MM.1S (cell line): Measurements from ENCODE around the gene MEGF11.
A peak's percentile ranks its signal among the peaks of the same experiment; 100 is the strongest.

Experiments
- DNase-seq: peaks from one replicate; pipeline ENCODE4 v3.0.0-alpha.2; 2015
- H2AFZ ChIP-seq: fragments of 300-600 bp; sonication (generic); 2 replicates; pipeline ENCODE4 v1.6.0; 2016; ENCODE audit warnings: antibody characterized with exemption, low read length
- H3F3A ChIP-seq: fragments of 300-600 bp; sonication (generic); 2 replicates; pipeline ENCODE4 v1.6.1; 2016; ENCODE audit warnings: mild to moderate bottlenecking, antibody characterized with exemption, low read length, moderate library complexity, mixed read lengths; ENCODE audit not compliant: insufficient read depth
- H3K27ac ChIP-seq: fragments of 300-600 bp; sonication (generic); 2 replicates; pipeline ENCODE4 v1.5.1; 2016; ENCODE audit warnings: mild to moderate bottlenecking, low read length
- H3K27me3 ChIP-seq: fragments of 300-600 bp; sonication (generic); replicated peaks from 2 replicates; pipeline ENCODE4 v1.6.0; 2016; ENCODE audit warnings: low read length; ENCODE audit not compliant: insufficient read depth
- H3K36me3 ChIP-seq: fragments of 300-600 bp; sonication (generic); replicated peaks from 2 replicates; pipeline ENCODE4 v1.6.1; 2016; ENCODE audit warnings: mild to moderate bottlenecking, low read length, mixed read lengths; ENCODE audit not compliant: insufficient read depth
- H3K4me1 ChIP-seq: fragments of 300-600 bp; sonication (generic); 2 replicates; pipeline ENCODE4 v1.6.1; 2016; ENCODE audit warnings: low read length, mixed read lengths
- H3K4me2 ChIP-seq: fragments of 300-600 bp; sonication (generic); 2 replicates; pipeline ENCODE4 v1.6.0; 2016; ENCODE audit warnings: low read depth, low read length
- H3K4me3 ChIP-seq: fragments of 300-600 bp; sonication (generic); 2 replicates; pipeline ENCODE4 v1.5.1; 2016; ENCODE audit warnings: low read length, mixed read lengths
- H3K79me2 ChIP-seq: fragments of 300-600 bp; sonication (generic); 2 replicates; pipeline ENCODE4 v1.6.1; 2016; ENCODE audit warnings: mixed run types, low read length, mixed read lengths
- H3K9ac ChIP-seq: fragments of 300-600 bp; sonication (generic); 2 replicates; pipeline ENCODE4 v1.6.1; 2016; ENCODE audit warnings: low read length, mixed read lengths
- H3K9me2 ChIP-seq: fragments of 300-600 bp; sonication (generic); replicated peaks from 2 replicates; pipeline ENCODE4 v1.6.1; 2016; ENCODE audit warnings: mild to moderate bottlenecking, low read length, mixed read lengths; ENCODE audit not compliant: insufficient read depth
- H3K9me3 ChIP-seq: fragments of 300-600 bp; sonication (generic); replicated peaks from 2 replicates; pipeline ENCODE4 v1.6.1; 2016; ENCODE audit warnings: mild to moderate bottlenecking, low read length, mixed read lengths; ENCODE audit not compliant: insufficient read depth
- H4K20me1 ChIP-seq: fragments of 300-600 bp; sonication (generic); 2 replicates; pipeline ENCODE4 v1.6.1; 2016; ENCODE audit warnings: mild to moderate bottlenecking, low read length, moderate library complexity, mixed read lengths; ENCODE audit not compliant: insufficient read depth
- CTCF ChIP-seq: fragments of 300-600 bp; sonication (generic); IDR thresholded peaks from 2 replicates; pipeline ENCODE4 v1.5.1; 2016; ENCODE audit warnings: antibody characterized with exemption, low read length, mixed read lengths
- EZH2 ChIP-seq: fragments of 300-600 bp; sonication (generic); optimal IDR thresholded peaks from 2 replicates; pipeline ENCODE3; 2017; ENCODE audit warnings: low read depth, mild to moderate bottlenecking, antibody characterized with exemption, low read length, mixed read lengths
- EZH2phosphoT487 ChIP-seq: fragments of 300-600 bp; sonication (generic); IDR thresholded peaks from 2 replicates; pipeline ENCODE4 v1.6.1; 2018; ENCODE audit warnings: antibody characterized with exemption, low read length

MEGF11 gene

GRCh38 chr15:66019826-66020398 lies 233.6 kb downstream of the MEGF11 start:
- TF ChIP-seq EZH2phosphoT487: no peak
- no peak for TF ChIP-seq CTCF
- no peak for TF ChIP-seq EZH2

GRCh38 chr15:66019368-66019767 lies 234.2 kb downstream of the MEGF11 start:
- DNase-seq: no peak
- no peaks in the 10 kb centered on the region for H3K9me2 ChIP-seq
- H3K36me3 ChIP-seq: no peaks in the 10 kb centered on the region
- H3K4me3 ChIP-seq: no peak overlapping the region
- no peaks in the 10 kb centered on the region for H3K79me2 ChIP-seq
- no peak overlapping the region for H3K27ac ChIP-seq
- no peaks in the 10 kb centered on the region for H3K4me1 ChIP-seq
- peaks cover 10% of the 10 kb centered on the region; the same call in 1 of the 2 replicates for H3K27me3 ChIP-seq
- no peaks in the 10 kb centered on the region for H4K20me1 ChIP-seq
- H3K9me3 ChIP-seq: no peaks in the 10 kb centered on the region
- no peak overlapping the region for H3K9ac ChIP-seq
- no peaks in the 10 kb centered on the region for H3F3A ChIP-seq
- H3K4me2 ChIP-seq: no peak overlapping the region
- TF ChIP-seq EZH2phosphoT487: no peak
- TF ChIP-seq CTCF: no peak
- TF ChIP-seq EZH2: no peak
- no peak overlapping the region for H2AFZ ChIP-seq

More at GRCh38 chr15:66019826-66020398, 233.6 kb downstream of the MEGF11 start:
- Histone ChIP-seq H3K36me3 (no peaks in the 10 kb centered on the region), H2AFZ (peak overlapping the region; percentile 27; the same call in 1 of the 2 replicates), H3K9ac (no peak overlapping the region), H4K20me1 (no peaks in the 10 kb centered on the region), H3K27me3 (peaks cover 10% of the 10 kb centered on the region; the same call in 1 of the 2 replicates), H3F3A (no peaks in the 10 kb centered on the region), H3K4me1 (no peaks in the 10 kb centered on the region), H3K4me2 (no peak overlapping the region), H3K79me2 (no peaks in the 10 kb centered on the region), H3K27ac (no peak overlapping the region), H3K9me3 (no peaks in the 10 kb centered on the region), H3K9me2 (no peaks in the 10 kb centered on the region), H3K4me3 (no peak overlapping the region)
- no peak for DNase-seq

GRCh38 chr15:66018488-66018797 lies 235.1 kb downstream of the MEGF11 start:
- Histone ChIP-seq H3K4me2 (no peak overlapping the region), H3K9me2 (no peaks in the 10 kb centered on the region)

More at GRCh38 chr15:66018488-66018797, 235.1 kb downstream of the MEGF11 start:
- no peaks in the 10 kb centered on the region for H3F3A ChIP-seq
- no peak overlapping the region for H3K4me3 ChIP-seq
- H3K4me1 ChIP-seq: no peaks in the 10 kb centered on the region
- H3K27ac ChIP-seq: no peak overlapping the region
- H3K36me3 ChIP-seq: no peaks in the 10 kb centered on the region
- H4K20me1 ChIP-seq: no peaks in the 10 kb centered on the region
- no peaks in the 10 kb centered on the region for H3K9me3 ChIP-seq
- H3K27me3 ChIP-seq: peaks cover 10% of the 10 kb centered on the region; the same call in 1 of the 2 replicates
- no peak for TF ChIP-seq CTCF
- TF ChIP-seq EZH2: no peak
- no peak for TF ChIP-seq EZH2phosphoT487
- H3K9ac ChIP-seq: no peak overlapping the region
- DNase-seq: no peak
- H3K79me2 ChIP-seq: no peaks in the 10 kb centered on the region
- H2AFZ ChIP-seq: no peak overlapping the region
